ENCODE measurements around the gene KRI1.

KRI1 gene

GRCh38 chr19:10525636-10526035 lies 40.2 kb downstream of the KRI1 start:
- no peak overlapping the region for H2BK120ac ChIP-seq (ENCODE audit: insufficient read depth, low read length, poor library complexity)
- H2BK5ac ChIP-seq (ENCODE audit: low read depth, low read length, poor library complexity) = no peak overlapping the region
- no peak overlapping the region for H4K91ac ChIP-seq (ENCODE audit: low read depth, low read length)
- no CpG with 5 or more reads among the region's 7 CpGs for WGBS (ENCODE audit: extremely low coverage, insufficient coverage, insufficient read length)
- no peak overlapping the region for H3K23ac ChIP-seq (ENCODE audit: low read length)
- H2AFZ ChIP-seq (ENCODE audit: insufficient read depth, low read length, poor library complexity) = no peak overlapping the region
- H2AK5ac ChIP-seq (ENCODE audit: low read length) = no peak overlapping the region
- no peak overlapping the region for H4K8ac ChIP-seq (ENCODE audit: low read depth, low read length)
- no peak overlapping the region for H3K4ac ChIP-seq (ENCODE audit: low read depth, low read length)
- H3K4me1 ChIP-seq (ENCODE audit: control insufficient read depth in 1 of 2, insufficient read depth in 2 of 2, low read length in 2 of 2) = no peaks in the 10 kb centered on the region
- no peaks in the 10 kb centered on the region for H3K79me1 ChIP-seq (ENCODE audit: low read length)
- no peaks in the 10 kb centered on the region for H3K27me3 ChIP-seq (ENCODE audit: insufficient read depth, low read length)
- no peaks in the 10 kb centered on the region for H3K36me3 ChIP-seq (ENCODE audit: control insufficient read depth in 1 of 2, insufficient read depth in 2 of 2, low read length in 2 of 2)
- no peak overlapping the region for H2BK12ac ChIP-seq (ENCODE audit: low read length)
- no peak overlapping the region for H3K27ac ChIP-seq (ENCODE audit: low read depth, low read length)
- peak in 1 of 2 donors; percentile 91 for DNase-seq
- no peaks in the 10 kb centered on the region for H3K79me2 ChIP-seq (ENCODE audit: control insufficient read depth, insufficient read depth, low read length, poor library complexity)
- H3K9me3 ChIP-seq (ENCODE audit: insufficient read depth, low read depth, low read length) = no peaks in the 10 kb centered on the region
- no peak overlapping the region for H3K14ac ChIP-seq (ENCODE audit: low read length)
- no peak overlapping the region for H4K12ac ChIP-seq (ENCODE audit: low read depth, low read length)
- H3K4me2 ChIP-seq (ENCODE audit: low read length) = no peak overlapping the region
- H3K18ac ChIP-seq (ENCODE audit: low read length) = no peak overlapping the region
- H3K9ac ChIP-seq (ENCODE audit: low read length) = no peak overlapping the region
- H3K4me3 ChIP-seq (ENCODE audit: low read depth, low read length) = no peak overlapping the region

- Histone ChIP-seq H4K12ac (ENCODE audit: low read depth, low read length) (no peak overlapping the region), H3K4me1 (ENCODE audit: control insufficient read depth in 1 of 2, insufficient read depth in 2 of 2, low read length in 2 of 2) (peaks cover 0 to 4% of the 10 kb centered on the region in 2 experiments), H2BK120ac (ENCODE audit: insufficient read depth, low read length, poor library complexity) (no peak overlapping the region), H3K79me2 (ENCODE audit: control insufficient read depth, insufficient read depth, low read length, poor library complexity) (no peaks in the 10 kb centered on the region), H3K27ac (ENCODE audit: low read depth, low read length) (no peak overlapping the region), H2AFZ (ENCODE audit: insufficient read depth, low read length, poor library complexity) (no peak overlapping the region), H4K91ac (ENCODE audit: low read depth, low read length) (no peak overlapping the region), H2BK12ac (ENCODE audit: low read length) (no peak overlapping the region), H3K27me3 (ENCODE audit: insufficient read depth, low read length) (peaks cover 3% of the 10 kb centered on the region), H3K4me2 (ENCODE audit: low read length) (no peak overlapping the region), H2BK5ac (ENCODE audit: low read depth, low read length, poor library complexity) (no peak overlapping the region), H3K4me3 (ENCODE audit: low read depth, low read length) (no peak overlapping the region), H3K36me3 (ENCODE audit: control insufficient read depth in 1 of 2, insufficient read depth in 2 of 2, low read length in 2 of 2) (no peaks in the 10 kb centered on the region), H2AK5ac (ENCODE audit: low read length) (no peak overlapping the region), H4K8ac (ENCODE audit: low read depth, low read length) (no peak overlapping the region), H3K9ac (ENCODE audit: low read length) (no peak overlapping the region), H3K79me1 (ENCODE audit: low read length) (no peaks in the 10 kb centered on the region), H3K18ac (ENCODE audit: low read length) (no peak overlapping the region), H3K23ac (ENCODE audit: low read length) (no peak overlapping the region), H3K9me3 (ENCODE audit: insufficient read depth, low read depth, low read length) (no peaks in the 10 kb centered on the region), H3K4ac (ENCODE audit: low read depth, low read length) (no peak overlapping the region), H3K14ac (ENCODE audit: low read length) (no peak overlapping the region)
- no CpG with 5 or more reads among the region's 3 CpGs for WGBS (ENCODE audit: extremely low coverage, insufficient coverage, insufficient read length)
- DNase-seq = no peak
These were observed 42.6 kb downstream of the KRI1 start for GRCh38 chr19:10523135-10523636.

GRCh38 chr19:10521461-10522171 lies 44.2 kb downstream of the KRI1 start:
- Histone ChIP-seq H3K79me1 (ENCODE audit: low read length) (no peaks in the 10 kb centered on the region), H4K12ac (ENCODE audit: low read depth, low read length) (no peak overlapping the region), H3K9ac (ENCODE audit: low read length) (no peak overlapping the region), H3K4me3 (ENCODE audit: low read depth, low read length) (no peak overlapping the region), H4K91ac (ENCODE audit: low read depth, low read length) (no peak overlapping the region), H3K27me3 (ENCODE audit: insufficient read depth, low read length) (peaks cover 8% of the 10 kb centered on the region), H3K79me2 (ENCODE audit: control insufficient read depth, insufficient read depth, low read length, poor library complexity) (peaks cover 2% of the 10 kb centered on the region), H2AFZ (ENCODE audit: insufficient read depth, low read length, poor library complexity) (no peak overlapping the region), H2BK5ac (ENCODE audit: low read depth, low read length, poor library complexity) (no peak overlapping the region), H2BK12ac (ENCODE audit: low read length) (no peak overlapping the region), H3K27ac (ENCODE audit: low read depth, low read length) (no peak overlapping the region), H2AK5ac (ENCODE audit: low read length) (no peak overlapping the region), H3K14ac (ENCODE audit: low read length) (no peak overlapping the region), H2BK120ac (ENCODE audit: insufficient read depth, low read length, poor library complexity) (no peak overlapping the region), H3K18ac (ENCODE audit: low read length) (no peak overlapping the region), H3K9me3 (ENCODE audit: insufficient read depth, low read depth, low read length) (no peaks in the 10 kb centered on the region), H3K36me3 (ENCODE audit: control insufficient read depth in 1 of 2, insufficient read depth in 2 of 2, low read length in 2 of 2) (no peaks in the 10 kb centered on the region), H4K8ac (ENCODE audit: low read depth, low read length) (no peak overlapping the region), H3K23ac (ENCODE audit: low read length) (no peak overlapping the region), H3K4me2 (ENCODE audit: low read length) (no peak overlapping the region), H3K4ac (ENCODE audit: low read depth, low read length) (no peak overlapping the region), H3K4me1 (ENCODE audit: control insufficient read depth in 1 of 2, insufficient read depth in 2 of 2, low read length in 2 of 2) (peaks cover 5 to 10% of the 10 kb centered on the region in 2 experiments)
- no peak for DNase-seq
- no CpG with 5 or more reads among the region's 13 CpGs for WGBS (ENCODE audit: extremely low coverage, insufficient coverage, insufficient read length)

GRCh38 chr19:10520652-10521318 lies 45.0 kb downstream of the KRI1 start:
- Histone ChIP-seq H3K4ac (ENCODE audit: low read depth, low read length) (no peak overlapping the region), H3K23ac (ENCODE audit: low read length) (no peak overlapping the region), H3K27ac (ENCODE audit: low read depth, low read length) (no peak overlapping the region), H3K36me3 (ENCODE audit: control insufficient read depth in 1 of 2, insufficient read depth in 2 of 2, low read length in 2 of 2) (no peaks in the 10 kb centered on the region), H2BK12ac (ENCODE audit: low read length) (no peak overlapping the region), H4K12ac (ENCODE audit: low read depth, low read length) (no peak overlapping the region), H3K4me1 (ENCODE audit: control insufficient read depth in 1 of 2, insufficient read depth in 2 of 2, low read length in 2 of 2) (peaks cover 5 to 10% of the 10 kb centered on the region in 2 experiments), H4K91ac (ENCODE audit: low read depth, low read length) (no peak overlapping the region), H2AK5ac (ENCODE audit: low read length) (no peak overlapping the region), H3K9ac (ENCODE audit: low read length) (no peak overlapping the region), H4K8ac (ENCODE audit: low read depth, low read length) (no peak overlapping the region), H3K18ac (ENCODE audit: low read length) (no peak overlapping the region), H3K79me1 (ENCODE audit: low read length) (no peaks in the 10 kb centered on the region), H2BK120ac (ENCODE audit: insufficient read depth, low read length, poor library complexity) (no peak overlapping the region), H3K27me3 (ENCODE audit: insufficient read depth, low read length) (peaks cover 8% of the 10 kb centered on the region), H2BK5ac (ENCODE audit: low read depth, low read length, poor library complexity) (no peak overlapping the region), H3K9me3 (ENCODE audit: insufficient read depth, low read depth, low read length) (no peaks in the 10 kb centered on the region), H2AFZ (ENCODE audit: insufficient read depth, low read length, poor library complexity) (no peak overlapping the region), H3K4me2 (ENCODE audit: low read length) (no peak overlapping the region), H3K14ac (ENCODE audit: low read length) (no peak overlapping the region), H3K4me3 (ENCODE audit: low read depth, low read length) (no peak overlapping the region), H3K79me2 (ENCODE audit: control insufficient read depth, insufficient read depth, low read length, poor library complexity) (peaks cover 2% of the 10 kb centered on the region)
- no CpG with 5 or more reads among the region's 15 CpGs for WGBS (ENCODE audit: extremely low coverage, insufficient coverage, insufficient read length)
- DNase-seq = no peak

All from trophoblast cell (in vitro differentiated cells and primary cell).